ENCODE data around the gene KIRREL1. TPM values are rescaled to one million over a fixed set of nuclear protein-coding genes. Genes with fewer than 3 reads are reported as not detected.

Gene KIRREL1
- polyA plus RNA-seq, 3 donors = 178 to 185 (median 183) TPM

DNA sequence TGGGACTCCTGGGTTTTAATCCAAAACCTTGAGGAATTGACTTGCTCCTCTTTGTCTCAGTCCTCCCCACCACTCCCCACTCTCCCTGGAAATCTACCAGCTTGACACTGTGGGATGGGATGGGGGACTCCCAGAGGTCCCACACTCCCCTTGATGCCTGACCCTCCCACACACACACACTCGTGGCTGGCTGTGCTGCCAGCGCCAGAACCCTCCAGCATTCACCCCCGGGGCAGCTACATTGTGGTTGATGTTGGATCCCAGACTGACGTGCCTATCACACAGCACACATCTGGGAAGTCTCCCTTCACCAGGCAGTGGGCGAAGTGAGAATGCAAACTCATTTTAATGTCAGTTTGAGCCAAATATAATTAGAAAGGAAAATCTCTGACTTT, 10.0 kb downstream of the KIRREL1 start:
- no peak for DNase-seq (ENCODE audit: low read depth in 3 of 3, low spot score in 2 of 3)

DNA sequence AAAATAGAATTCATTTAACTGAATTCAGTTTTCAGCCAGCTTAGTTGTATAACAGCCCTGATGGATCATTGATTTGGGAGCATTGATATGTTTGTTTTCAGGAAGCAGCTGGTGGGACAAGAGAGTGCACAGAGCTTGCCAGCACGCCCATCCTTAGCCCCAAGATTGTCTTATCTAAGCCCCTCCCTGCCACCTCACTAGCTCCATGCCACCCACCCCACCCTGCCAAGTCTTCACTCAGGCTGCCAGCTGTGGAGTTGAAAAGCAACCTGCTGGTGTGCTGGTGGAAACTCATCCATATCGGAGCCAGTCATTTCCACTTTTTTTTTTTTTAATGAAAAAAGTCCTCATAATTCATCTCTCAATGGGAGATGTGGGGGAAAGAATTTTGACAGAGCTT, 11.8 kb downstream of the KIRREL1 start:
- DNase-seq (ENCODE audit: low read depth in 3 of 3, low spot score in 2 of 3) = no peak

DNA sequence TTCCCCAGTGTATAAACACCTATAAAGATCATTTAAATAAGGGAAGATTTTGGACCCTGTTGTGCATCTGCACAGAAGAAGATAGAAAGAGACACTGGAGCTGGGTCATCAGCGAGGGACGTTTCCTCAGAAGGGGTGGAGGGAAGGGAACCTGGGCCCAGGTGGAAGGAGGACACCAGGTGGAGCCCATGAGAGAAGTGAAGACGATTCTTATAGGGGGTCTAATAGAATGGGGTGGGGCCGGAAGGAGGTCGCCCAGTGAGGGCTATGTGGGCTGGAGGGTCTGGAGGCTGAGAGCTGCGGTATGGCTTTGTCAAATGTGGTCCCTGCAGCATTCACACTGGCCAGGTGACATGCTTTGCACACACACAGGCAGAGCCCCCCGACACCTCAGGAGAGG, 13.7 kb downstream of the KIRREL1 start:
- no peak for DNase-seq (ENCODE audit: low read depth in 3 of 3, low spot score in 2 of 3)

DNA sequence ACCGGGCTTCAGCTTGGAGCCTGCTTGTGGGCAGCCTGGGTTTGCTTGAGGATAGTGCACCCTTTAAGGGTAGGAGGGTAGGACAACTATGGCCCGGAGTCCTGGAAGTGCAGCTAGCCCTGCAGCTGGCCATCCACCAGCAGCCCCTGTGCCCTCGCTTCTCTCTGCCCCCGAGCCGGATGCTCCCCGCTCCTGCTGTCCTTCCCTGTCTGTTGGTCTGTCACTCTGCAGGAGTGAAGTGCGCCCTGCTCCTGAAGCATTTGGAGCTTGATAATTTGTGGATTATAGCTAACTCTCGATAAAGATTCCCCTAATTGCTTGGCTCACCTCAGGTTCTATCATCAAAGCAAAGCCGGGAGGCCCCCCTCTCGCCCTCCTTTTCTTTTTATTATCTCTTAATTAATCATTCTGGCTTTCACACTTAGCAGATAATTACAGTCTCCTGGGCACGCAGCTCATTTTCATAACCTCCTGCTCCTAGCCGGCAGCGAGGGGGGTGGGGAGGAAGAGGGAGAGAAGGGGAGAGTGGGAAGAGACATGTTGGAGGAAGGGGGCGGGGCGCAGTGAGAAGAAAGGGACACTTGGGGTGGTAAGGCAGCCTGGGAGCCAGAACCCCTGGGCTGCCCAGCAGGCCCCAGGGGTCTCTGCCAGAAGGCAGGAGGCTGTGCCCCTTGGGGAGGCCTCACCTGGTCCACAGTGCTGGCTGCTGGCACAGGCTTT, 14.4 kb downstream of the KIRREL1 start:
- no peak for DNase-seq (ENCODE audit: low read depth in 3 of 3, low spot score in 2 of 3)

DNA sequence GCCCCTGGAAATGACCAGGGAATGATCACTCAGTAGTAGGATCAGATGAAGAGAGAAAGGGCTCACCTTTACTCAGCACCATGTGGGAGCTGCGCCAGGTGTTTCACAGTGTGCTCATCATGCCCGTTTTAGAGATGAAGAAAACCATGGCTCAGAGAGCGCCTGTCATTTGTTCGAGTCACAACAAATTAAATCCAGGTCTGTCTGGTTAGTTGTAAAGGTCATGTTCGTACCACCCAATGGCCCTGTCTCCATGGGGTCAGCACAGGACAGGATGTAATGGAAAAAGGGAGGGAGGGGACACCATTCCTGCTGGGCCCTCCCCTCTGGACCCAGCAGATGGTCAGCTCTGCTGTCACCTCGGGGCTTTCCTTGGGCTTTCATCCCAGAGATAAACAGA, 15.2 kb downstream of the KIRREL1 start:
- DNase-seq (ENCODE audit: low read depth in 3 of 3, low spot score in 2 of 3) = no peak

DNA sequence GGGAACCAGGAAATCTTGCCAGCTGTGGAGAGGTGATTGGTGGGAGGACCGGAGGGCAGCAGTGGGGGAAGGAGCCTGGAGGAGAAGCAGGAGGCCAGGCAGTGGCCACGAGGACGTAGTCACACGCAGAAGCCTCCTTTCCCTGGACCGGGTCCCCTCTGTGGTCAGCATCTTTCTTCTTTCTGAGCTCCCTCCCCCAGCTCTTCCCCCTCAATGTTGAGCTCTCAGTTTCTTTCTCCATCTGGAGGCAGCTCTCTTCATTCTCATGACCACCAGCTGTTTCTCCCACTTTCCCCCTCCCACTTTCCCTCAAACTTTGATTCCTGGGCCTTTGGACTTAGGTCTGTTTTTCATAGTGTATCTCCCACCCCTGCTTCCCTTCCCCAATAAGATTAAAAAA, 18.3 kb downstream of the KIRREL1 start:
- no peak for DNase-seq (ENCODE audit: low read depth in 3 of 3, low spot score in 2 of 3)

DNA sequence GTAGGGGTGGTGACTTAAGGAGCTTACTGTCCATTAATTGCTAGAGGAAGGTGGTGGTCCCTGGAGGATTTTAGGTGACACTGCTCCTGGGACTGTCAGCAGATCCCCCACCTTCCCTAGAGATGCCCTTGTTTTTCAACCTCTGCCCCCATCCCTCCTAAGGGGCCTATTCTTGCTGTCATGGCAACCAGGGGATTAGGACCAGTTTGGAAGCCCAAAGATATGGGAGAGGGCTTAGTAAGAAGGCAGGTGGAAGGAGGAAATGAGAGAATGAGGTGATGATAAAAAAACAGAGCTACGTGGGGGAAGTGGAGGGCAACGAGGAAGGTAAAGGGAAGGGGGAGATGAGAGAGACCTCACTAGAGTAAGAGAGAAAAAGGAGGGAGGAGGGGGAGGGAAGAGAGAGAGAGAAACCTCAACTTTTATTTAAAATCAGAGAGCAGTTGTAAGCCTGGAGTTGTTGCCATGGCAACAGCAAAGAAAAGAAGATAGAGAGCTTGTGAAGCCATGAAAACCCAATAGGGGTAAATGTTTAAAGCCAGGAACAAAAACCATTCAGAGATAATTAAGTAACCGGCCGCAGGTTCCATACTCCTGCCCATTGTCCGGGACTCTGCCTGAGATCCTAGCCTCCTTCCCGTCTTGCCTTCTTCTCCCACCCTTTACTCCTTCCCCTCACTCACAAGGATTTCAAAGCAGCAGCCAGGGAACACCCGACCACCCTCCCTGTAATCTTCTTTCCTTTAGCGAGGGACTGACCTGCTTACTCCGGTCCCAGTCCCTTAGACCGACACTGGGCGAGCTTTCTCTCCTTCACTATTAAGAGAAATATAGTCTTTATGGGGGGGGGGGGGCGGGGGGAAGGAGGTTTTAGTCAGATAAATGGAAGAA, 20.6 kb downstream of the KIRREL1 start:
- no peak for DNase-seq (ENCODE audit: low read depth in 3 of 3, low spot score in 2 of 3)

DNA sequence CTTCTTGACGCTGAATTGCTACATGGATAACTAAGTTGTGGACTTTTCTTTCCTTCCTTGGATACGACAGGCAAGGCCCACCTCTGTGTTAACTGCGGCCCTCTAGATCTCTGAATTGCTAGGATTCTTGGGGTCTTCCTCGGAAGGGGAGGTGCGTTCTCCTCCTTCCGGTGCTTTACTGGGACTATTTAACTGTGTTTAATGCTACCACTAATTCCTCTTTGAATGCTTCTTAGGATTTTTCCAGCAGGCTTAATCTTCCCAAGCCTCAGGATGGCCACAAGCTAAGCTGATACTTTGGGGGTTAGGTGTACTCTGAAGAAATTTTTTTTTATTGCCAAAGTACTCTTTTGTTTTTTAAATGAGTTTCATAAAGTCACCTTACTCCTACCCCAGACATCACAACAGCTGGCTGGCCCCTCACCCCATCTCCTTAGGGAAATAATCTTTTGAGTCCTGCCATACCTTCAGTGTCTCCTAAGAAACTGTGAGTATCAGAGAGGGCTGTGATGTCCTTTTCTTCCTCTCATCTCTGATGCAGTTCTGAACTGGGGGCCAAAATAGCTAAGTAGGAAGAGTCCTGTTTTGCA, 21.4 kb downstream of the KIRREL1 start:
- DNase-seq (ENCODE audit: low read depth in 3 of 3, low spot score in 2 of 3) = no peak

DNA sequence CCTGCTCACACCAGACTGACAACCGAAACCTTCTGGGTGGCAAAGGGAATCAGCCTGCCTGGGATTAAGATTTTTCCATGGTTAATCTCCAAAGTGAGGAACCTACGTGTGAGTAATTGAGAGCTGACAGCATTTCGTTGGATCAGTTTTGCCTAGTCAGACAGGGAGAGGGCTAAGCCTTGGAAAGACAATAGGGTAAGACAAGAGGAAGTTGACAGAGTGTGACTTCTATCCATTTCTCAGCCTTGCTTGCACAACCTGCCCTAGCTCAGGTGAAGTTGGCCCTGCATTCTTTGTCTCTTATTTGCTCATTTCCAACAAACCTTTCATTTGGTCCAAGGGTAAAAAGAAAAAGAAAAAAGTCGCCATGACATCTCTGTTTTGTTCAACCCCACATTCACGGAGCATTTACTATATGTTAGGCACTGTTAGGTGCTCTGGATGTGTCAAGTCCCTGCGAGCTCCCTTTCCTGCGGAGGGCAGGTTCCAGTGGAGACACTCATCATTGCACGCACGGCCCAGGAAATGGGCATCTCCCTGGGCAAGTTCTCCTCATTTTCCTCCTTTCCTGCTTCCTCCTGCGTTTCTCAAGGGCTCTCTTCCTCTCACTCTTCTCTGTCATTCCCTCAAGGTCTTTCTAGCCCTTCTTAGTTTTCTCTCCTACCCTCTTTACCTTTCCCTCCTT, 23.3 kb downstream of the KIRREL1 start:
- no peak for DNase-seq (ENCODE audit: low read depth in 3 of 3, low spot score in 2 of 3)

DNA sequence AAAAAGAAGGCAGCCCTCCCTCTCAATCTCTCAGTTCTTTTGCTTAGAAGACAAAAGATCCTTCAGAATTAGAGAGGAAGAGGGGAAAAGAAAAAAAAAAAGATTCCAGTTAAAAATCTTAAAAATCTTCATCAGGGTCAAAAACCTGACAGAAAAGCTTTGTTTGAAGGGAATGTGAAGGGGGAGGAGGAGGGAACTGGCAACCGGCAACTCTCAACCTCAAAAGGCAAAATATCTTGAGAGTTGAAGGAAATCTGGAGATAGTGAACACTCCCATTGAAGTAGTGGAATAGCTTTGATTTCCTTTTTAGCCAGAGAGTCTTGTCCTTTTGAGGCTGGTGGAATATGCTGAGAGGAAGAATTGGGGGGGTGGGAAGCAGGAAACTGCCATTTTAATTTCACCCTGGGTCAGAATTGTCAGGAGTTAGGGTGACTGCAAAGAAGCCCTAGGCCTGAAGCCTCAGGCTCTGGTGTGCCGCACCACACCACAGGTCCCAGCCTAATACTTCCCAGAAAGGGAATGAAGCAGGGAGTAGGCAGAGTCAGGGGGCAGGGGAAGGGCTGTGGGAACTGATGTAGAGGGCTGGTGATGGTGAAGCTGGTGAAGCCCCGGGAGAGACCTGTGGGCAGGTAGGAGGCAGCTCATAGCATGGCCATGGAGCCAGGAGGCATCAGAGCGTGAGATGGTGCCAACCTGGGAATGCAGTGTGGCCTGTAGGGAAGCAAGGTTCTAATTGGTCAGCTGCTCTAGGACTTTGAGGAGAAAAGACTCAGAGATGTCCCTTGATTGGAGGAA, 24.6 kb downstream of the KIRREL1 start:
- no peak for DNase-seq (ENCODE audit: low read depth in 3 of 3, low spot score in 2 of 3)

DNA sequence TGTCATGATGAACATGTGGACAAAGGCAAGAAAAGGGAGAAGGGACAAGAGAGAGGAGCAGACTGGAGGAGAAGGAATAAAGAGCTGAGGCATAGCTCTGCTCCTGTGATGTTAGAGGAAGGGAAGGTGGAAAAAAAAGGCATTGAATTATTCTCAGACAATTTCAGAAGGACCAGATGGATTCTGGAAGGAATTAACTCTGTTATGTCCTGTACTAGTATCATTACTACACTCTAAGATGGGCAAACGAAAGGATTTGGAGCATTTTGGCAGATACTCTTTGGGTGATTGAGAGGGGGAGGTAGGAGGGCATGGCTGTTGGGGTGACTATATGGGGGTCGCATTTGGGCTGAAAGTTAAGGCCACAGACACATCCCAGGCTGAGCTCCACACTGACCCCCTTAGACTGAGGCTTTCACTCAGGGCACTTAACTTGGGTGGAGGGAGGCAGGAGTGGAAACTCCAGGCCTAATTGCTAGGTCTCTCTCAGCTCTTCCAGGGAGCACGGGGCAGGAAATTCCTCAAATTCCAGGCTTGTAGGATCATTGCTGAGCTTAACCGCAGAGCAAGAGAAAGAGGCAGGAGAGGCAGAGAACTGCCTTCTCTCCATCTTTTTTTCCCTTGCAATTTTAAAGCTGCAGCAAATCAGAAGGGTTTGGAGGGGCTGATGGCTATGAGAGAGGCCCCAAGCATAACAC, 25.9 kb downstream of the KIRREL1 start:
- peak in 1 of 3 donors; percentile 83 for DNase-seq (ENCODE audit: low read depth in 3 of 3, low spot score in 2 of 3)

DNA sequence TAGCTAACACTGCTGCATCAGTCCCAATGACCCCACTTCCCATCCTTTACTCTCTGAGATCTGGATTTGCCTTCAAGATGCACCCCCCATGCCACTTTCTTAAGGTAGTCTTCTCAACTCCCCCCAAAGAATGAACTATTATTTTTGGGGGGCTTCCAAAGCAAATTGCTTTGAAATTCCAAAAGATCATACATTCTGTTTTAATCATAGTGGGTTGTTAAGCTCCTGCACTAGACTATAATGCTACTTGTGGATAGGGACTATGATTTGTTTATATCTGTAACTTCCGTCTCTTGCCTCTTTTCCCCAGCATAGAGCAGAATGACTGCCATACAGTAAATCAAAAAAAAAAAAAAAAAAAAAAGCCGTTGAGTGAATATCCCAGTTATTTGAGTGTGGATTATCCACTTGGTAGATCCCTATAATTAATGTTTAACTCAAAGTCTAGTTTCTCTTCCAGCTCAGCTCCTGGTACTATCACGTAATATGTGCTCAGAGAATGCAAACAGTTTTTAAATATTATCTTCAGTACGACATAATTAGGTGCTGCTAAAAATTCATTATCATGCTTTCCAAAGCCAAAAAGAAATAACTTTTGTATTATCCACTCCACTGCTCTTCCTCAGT, 26.9 kb downstream of the KIRREL1 start:
- no peak for DNase-seq (ENCODE audit: low read depth in 3 of 3, low spot score in 2 of 3)

DNA sequence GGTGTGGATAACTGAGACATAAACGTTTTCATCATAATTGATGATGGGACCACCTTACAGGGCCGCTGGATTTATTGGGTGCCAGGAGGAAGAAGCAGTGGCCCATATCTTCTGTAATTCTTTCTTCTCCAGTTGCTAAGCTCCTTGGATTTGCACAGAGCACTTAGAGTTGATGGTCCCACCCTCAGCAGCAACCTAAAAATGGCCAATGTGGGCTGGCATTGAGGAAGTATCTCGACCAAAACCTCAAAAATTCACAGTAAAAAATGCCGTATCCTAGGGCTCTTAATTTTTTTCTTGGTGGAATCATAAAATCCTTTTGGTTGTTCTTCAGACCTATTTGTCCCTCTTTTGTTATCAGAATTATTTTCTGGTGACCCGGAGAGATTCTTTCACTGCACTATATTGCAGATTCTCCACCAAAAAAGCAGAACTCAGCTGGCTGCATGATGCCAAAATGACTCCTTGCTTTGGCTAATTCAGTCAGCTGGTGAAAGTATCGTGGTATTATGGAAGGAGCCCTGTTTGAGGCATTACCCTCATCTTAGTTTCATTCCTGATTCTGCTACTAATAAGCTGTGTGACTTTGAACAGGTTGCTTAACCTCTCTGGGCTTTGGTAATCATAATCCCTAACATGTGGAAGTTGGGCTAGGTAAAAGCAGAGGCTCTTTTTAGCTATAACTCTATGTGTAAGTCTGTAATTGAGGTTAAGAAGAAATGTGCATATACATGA, 27.6 kb downstream of the KIRREL1 start:
- no peak for DNase-seq (ENCODE audit: low read depth in 3 of 3, low spot score in 2 of 3)

DNA sequence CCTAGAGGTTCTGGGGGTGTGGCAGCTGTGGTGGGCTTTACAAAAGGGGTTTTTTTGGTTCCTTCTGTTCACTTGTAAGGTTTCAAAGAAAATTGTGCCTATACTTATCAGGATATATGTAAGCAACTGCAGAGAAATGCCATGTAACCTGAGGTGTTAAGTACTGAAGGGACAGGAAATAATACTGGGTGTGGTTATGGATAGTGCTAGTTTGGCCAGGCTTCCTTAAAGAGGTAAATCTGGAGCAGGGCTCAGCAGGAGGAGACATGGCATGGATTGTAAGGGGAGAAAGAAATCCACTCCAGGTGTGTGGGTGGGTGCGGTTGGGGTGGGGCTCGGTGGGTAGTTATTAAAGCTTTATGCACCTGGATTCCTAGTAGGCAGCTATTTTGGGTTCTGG, 28.3 kb downstream of the KIRREL1 start:
- DNase-seq (ENCODE audit: low read depth in 3 of 3, low spot score in 2 of 3) = no peak

DNA sequence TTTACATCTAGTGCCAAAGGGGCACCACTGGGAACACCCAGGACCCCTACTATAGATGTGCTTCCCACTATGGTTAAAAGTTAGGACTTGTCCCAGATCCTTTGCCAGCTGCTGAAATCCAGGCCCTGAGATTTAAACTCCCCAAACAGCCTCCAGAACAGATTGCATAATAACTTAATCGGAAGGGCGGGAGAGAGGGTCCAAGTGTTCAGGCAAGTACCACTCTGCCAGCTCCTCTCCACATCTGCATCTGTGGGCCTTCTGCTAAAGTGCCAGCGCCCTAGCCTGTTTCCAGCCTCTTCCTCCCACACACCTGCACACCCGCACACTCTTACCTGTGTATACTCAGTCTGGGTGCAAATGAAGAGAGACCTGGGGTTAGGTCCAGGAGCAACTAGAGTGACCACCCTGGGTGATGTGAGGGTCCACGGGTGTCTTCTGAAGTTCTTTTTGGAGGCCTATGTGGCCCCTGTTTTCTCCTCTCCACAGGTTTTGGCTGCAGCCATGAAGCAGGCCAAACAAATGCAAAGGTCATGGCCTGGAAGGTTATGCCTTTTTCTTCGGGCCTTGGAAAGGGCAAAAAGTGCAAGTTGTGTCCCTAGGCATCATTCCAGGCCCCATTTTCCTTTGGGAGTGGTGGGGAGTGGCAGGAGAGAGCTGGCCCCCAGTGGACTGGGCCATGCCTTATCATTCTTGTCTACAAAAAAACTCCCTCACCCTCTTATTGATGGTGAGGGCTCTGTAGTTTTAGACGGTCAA, 29.3 kb downstream of the KIRREL1 start:
- DNase-seq (ENCODE audit: low read depth in 3 of 3, low spot score in 2 of 3) = no peak

DNA sequence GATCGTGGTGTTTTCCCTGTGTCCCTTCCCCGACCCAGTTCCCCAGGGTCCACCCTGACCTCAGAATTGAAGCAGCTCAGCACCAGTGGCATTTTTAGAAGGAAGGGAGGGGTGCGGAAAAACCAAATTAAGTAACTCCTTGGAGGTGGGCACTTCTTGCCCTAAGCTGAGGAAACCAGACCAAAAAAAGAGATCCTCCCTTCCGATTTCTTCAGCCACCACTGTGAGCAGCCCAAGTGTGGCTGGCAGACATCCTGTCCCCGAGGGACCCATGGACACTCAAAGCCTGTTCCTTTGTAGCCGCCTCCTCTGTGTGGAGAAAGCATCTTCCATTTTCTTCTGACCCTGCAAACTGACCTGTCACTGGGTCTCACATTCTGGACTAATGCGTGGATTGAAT, 31.3 kb downstream of the KIRREL1 start:
- no peak for DNase-seq (ENCODE audit: low read depth in 3 of 3, low spot score in 2 of 3)

DNA sequence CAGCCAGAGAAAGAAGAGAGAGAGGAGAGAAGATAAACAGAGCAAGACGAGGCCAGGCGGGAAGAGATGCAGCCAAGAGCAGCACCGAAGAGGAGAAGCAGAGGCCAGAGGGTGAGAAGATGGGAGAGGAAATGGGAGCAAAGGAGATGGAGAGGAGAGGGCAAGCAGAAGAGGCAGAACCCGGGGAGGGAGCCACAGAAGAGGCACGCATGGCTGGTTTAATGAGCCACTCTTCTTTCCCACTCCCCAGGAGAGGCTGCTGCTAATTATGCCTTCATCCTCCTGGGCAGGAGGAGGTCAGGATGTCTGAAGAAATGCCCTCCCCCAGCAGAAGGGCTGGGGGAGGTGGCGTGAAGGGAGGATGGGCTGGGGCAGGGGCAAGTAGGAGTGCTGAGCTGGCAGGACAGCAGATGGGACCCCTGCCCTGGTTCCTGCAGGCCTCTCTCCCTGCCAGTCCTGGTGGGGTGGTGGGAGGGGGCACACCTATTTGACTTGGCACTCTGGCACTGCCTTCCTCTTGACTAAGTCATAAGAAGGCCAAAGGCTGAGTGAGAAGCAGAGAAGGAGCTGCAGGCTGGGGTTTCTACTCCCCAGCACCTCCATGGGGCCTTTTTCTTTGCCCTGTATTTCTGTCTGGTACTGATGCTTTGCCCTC, 32.3 kb downstream of the KIRREL1 start:
- no peak for DNase-seq (ENCODE audit: low read depth in 3 of 3, low spot score in 2 of 3)

Data from right renal cortex interstitium (tissue), 3 donors.